ENCODE results near the gene CDC73. TPM values are rescaled to one million over a fixed set of nuclear protein-coding genes. Genes with fewer than 3 reads are reported as not detected.

Gene CDC73
- total and polyA plus RNA-seq, 9 of the 15 experiments (the other 6 are each of a cell fraction or from before 2014, with no cell fraction given): 19.0 to 61.7 (median 30.1) TPM

DNA sequence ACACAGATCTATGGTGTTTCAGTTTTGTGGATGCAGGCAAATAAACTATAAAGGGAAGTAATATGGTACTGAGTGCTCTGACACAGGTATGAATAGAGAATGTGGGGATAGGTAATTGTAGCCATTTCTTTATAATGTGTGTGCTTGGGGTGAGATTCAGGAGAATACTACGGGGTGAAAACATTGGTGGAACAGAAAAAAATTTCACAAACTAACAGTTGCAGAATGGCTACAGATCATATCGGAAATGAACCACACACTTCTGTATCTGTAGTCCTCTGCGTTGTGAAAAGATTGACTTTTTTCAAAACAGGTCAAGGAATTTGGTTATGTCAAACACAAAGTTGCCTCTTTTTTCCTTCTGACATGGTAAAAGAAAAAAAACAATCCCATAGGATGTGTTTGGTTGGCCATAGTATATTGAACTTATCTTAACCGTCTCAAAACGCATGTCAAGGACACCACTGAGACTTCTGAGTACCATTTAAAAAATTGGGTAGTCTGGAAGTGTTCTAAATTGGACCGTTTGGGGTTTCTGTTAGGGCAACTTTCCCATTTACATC, 1.1 kb upstream of the CDC73 start (continued):
- TF ChIP-seq, protein P1, sequence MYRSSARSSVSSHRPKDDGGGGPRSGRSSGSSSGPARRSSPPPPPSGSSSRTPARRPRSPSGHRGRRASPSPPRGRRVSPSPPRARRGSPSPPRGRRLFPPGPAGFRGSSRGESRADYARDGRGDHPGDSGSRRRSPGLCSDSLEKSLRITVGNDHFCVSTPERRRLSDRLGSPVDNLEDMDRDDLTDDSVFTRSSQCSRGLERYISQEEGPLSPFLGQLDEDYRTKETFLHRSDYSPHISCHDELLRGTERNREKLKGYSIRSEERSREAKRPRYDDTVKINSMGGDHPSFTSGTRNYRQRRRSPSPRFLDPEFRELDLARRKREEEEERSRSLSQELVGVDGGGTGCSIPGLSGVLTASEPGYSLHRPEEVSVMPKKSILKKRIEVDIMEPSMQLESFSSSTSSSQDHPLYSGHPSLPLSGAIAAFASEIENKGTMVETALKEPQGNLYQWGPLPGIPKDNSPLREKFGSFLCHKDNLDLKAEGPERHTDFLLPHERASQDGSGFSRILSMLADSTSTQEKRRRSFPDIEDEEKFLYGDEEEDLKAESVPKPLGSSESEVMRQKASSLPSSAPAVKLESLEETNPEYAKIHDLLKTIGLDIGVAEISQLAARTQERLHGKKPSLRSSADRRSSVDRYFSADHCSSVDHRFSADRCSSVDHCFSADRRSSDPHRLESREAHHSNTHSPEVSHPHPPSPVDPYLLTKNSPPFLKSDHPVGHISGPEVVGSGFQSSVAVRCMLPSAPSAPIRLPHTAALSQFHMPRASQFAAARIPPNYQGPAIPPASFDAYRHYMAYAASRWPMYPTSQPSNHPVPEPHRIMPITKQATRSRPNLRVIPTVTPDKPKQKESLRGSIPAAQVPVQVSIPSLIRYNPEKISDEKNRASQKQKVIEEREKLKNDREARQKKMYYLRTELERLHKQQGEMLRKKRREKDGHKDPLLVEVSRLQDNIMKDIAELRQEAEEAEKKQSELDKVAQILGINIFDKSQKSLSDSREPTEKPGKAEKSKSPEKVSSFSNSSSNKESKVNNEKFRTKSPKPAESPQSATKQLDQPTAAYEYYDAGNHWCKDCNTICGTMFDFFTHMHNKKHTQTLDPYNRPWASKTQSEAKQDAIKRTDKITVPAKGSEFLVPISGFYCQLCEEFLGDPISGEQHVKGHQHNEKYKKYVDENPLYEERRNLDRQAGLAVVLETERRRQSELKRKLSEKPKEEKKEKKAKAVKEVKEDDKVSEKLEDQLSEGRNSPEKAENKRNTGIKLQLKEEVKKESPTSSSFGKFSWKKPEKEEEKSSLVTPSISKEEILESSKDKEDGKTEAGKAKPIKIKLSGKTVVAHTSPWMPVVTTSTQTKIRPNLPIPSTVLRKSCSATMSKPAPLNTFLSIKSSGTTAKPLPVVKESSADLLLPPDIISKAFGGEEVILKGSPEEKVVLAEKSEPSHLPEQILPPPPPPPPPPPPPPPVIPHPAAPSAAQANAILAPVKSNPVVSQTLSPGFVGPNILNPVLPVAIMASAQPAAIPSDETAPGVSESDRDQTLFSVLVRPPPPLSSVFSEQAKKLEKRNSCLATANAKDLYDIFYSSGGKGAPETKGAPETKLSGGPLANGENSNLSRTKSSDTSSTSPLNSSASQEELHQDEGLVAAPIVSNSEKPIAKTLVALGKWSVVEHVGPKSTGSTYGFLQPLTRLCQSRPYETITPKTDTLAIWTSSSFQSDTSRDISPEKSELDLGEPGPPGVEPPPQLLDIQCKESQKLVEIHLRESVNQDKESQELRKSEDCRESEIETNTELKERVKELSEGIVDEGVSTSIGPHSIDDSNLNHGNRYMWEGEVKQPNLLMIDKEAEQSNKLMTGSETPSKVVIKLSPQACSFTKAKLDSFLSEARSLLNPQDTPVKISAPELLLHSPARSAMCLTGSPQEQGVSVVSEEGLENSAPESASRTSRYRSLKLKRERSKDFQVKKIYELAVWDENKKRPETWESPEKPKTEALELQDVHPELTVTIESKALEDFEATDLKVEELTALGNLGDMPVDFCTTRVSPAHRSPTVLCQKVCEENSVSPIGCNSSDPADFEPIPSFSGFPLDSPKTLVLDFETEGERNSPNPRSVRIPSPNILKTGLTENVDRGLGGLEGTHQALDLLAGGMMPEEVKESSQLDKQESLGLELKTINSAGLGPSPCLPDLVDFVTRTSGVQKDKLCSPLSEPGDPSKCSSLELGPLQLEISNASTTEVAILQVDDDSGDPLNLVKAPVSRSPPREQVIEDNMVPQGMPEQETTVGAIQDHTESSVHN (IDR thresholded peaks at IDR 0.05; ENCODE audit: borderline replicate concordance in 1 of 2, low read depth in 1 of 2): no peak
- TF ChIP-seq, protein P2, sequence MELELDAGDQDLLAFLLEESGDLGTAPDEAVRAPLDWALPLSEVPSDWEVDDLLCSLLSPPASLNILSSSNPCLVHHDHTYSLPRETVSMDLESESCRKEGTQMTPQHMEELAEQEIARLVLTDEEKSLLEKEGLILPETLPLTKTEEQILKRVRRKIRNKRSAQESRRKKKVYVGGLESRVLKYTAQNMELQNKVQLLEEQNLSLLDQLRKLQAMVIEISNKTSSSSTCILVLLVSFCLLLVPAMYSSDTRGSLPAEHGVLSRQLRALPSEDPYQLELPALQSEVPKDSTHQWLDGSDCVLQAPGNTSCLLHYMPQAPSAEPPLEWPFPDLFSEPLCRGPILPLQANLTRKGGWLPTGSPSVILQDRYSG (tag; conservative IDR thresholded peaks at IDR 0.05; ENCODE audit: low read depth): no peak
- TF ChIP-seq ZNF316 (IDR thresholded peaks at IDR 0.05): no peak
- TF ChIP-seq SOX6 (IDR thresholded peaks at IDR 0.05): no peak
- TF ChIP-seq PPARD (CRISPR knock-in tag; IDR thresholded peaks at IDR 0.05): no peak
- TF ChIP-seq ZFP36 (IDR thresholded peaks at IDR 0.05; ENCODE audit: low read depth, low read length, partially characterized antibody): no peak
- no peak for TF ChIP-seq ZNF76 (CRISPR knock-in tag; IDR thresholded peaks at IDR 0.05; ENCODE audit: borderline replicate concordance)
- TF ChIP-seq, protein P3, sequence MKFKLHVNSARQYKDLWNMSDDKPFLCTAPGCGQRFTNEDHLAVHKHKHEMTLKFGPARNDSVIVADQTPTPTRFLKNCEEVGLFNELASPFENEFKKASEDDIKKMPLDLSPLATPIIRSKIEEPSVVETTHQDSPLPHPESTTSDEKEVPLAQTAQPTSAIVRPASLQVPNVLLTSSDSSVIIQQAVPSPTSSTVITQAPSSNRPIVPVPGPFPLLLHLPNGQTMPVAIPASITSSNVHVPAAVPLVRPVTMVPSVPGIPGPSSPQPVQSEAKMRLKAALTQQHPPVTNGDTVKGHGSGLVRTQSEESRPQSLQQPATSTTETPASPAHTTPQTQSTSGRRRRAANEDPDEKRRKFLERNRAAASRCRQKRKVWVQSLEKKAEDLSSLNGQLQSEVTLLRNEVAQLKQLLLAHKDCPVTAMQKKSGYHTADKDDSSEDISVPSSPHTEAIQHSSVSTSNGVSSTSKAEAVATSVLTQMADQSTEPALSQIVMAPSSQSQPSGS (CRISPR knock-in tag; IDR thresholded peaks at IDR 0.05): no peak
- TF ChIP-seq ZNF717 (CRISPR knock-in tag; IDR thresholded peaks at IDR 0.05): no peak
- no peak for TF ChIP-seq ZNF274 (IDR thresholded peaks at IDR 0.05; ENCODE audit: borderline replicate concordance, low read depth, low read length)
- no peak for TF ChIP-seq SMC3 (conservative IDR thresholded peaks at IDR 0.05; ENCODE audit: insufficient read depth, low read depth, low read length)
- TF ChIP-seq EHMT2 (IDR thresholded peaks at IDR 0.05): 0 out of 2 replicates have a peak, but pooled peaks have one; percentile 34
- TF ChIP-seq SRSF9 (IDR thresholded peaks at IDR 0.05; ENCODE audit: borderline replicate concordance, low read depth, low read length): no peak
- TF ChIP-seq RBM25 (IDR thresholded peaks at IDR 0.05; ENCODE audit: low read depth, low read length, severe bottlenecking): no peak
- TF ChIP-seq, protein P4, sequence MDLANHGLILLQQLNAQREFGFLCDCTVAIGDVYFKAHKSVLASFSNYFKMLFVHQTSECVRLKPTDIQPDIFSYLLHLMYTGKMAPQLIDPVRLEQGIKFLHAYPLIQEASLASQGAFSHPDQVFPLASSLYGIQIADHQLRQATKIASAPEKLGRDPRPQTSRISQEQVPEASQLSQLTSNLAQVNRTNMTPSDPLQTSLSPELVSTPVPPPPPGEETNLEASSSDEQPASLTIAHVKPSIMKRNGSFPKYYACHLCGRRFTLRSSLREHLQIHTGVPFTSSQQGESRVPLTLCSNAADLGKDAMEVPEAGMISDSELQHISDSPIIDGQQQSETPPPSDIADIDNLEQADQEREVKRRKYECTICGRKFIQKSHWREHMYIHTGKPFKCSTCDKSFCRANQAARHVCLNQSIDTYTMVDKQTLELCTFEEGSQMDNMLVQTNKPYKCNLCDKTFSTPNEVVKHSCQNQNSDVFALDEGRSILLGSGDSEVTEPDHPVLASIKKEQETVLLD (IDR thresholded peaks at IDR 0.05): 0 out of 2 replicates have a peak, but pooled peaks have one; percentile 33
- TF ChIP-seq HNRNPL (IDR thresholded peaks at IDR 0.05; ENCODE audit: low read depth, low read length): no peak
